Ovary (tissue), 9 donors: Measurements from ENCODE around the gene TRIM50. TPM values are rescaled to one million over a fixed set of nuclear protein-coding genes. Genes with fewer than 3 reads are reported as not detected.
"Not testable (repeated sequence)": the region's sequence is repeated elsewhere in the genome, so short reads cannot be mapped to it uniquely, and the experiment has no call there.

Source experiments
- DNase-seq, 5 donors: peaks; one replicate each; pipeline ENCODE4 v3.0.0-alpha.2; 2019 to 2020
- H3K27ac ChIP-seq, 2 donors: fragments of 200-600 bp; one replicate each; pipeline versions ENCODE4 v1.5.1 to v1.8.0; 2019 to 2022
- H3K27me3 ChIP-seq: fragments of 200-600 bp; one replicate; pipeline ENCODE4 v1.8.0; 2022
- H3K36me3 ChIP-seq: fragments of 200-600 bp; sonication (generic); one replicate; pipeline ENCODE4 v1.5.1; 2019
- H3K4me1 ChIP-seq: one replicate; pipeline ENCODE4 v1.8.1; 2013; ENCODE audit warnings: mild to moderate bottlenecking, moderate library complexity; ENCODE audit not compliant: insufficient read depth
- H3K4me3 ChIP-seq: fragments of 200-600 bp; sonication (generic); one replicate; pipeline ENCODE4 v1.5.1; 2017
- H3K9me3 ChIP-seq, 2 donors: fragments of 200-600 bp in 1 of 2; sonication (generic) in 1 of 2; one replicate each; pipeline versions ENCODE4 v1.5.1 to v1.8.1; 2013 to 2019; ENCODE audit warnings: mild to moderate bottlenecking in 1 of 2, moderate library complexity in 1 of 2
- EP300 ChIP-seq: sonication (generic); formaldehyde crosslinking; IDR thresholded peaks from one replicate; pipeline ENCODE4 v1.6.1; 2017; ENCODE audit warnings: antibody characterized with exemption
- POLR2A ChIP-seq: fragments of 450-650 bp; IDR thresholded peaks from one replicate; pipeline ENCODE4 v1.6.1; 2017; ENCODE audit warnings: antibody characterized with exemption, mild to moderate bottlenecking, moderate library complexity
- WGBS, 3 donors: extraction: QIAGEN DNeasy Blood & Tissue Kit in 1 of 3; methylation state at CpG; one replicate each; pipeline versions ENCODE4 v1.1.5 to v1.1.7; 2013 to 2017; 5-methylcytosine and 5-hydroxymethylcytosine counted together
- intact Hi-C, 4 donors: fragments of 100-400 bp; cut with DNase I; formaldehyde crosslinking; loops; one replicate each; pipeline versions ENCODE4 v1.11.0 to v1.15.1; 2022 to 2023
- polyA plus RNA-seq, 2 donors: library from polyadenylated mRNA; stranded (reverse); fragments of 200-250 nt in 1 of 2; fragments of 350-450 nt in 1 of 2; fragmentation: Illumina TruSeq in 1 of 2; extraction: RNeasy Lipid Tissue Mini Kit (QIAGEN cat#74804) in 1 of 2; gene quantifications; one replicate each; pipeline ENCODE4 v1.2.3, GENCODE V29; 2013 to 2014
- total RNA-seq, 7 donors: library from RNA; depleted of rRNA in 2 of 7; stranded (reverse); fragments of >200 nt in 2 of 7; fragmentation: NEBNext Ultra II Directional in 3 of 7; extraction: Animal tissue kit (Norgen Biotek cat#: 25700) in 3 of 7; gene quantifications; one replicate each; pipeline versions ENCODE4 v1.1.0 to v1.2.4, GENCODE V29; 2016 to 2023
- TF ChIP-seq, protein P1 (sequence below), 3 donors: fragments of 450-650 bp in 2 of 3; fragments of 200-600 bp in 1 of 3; IDR thresholded peaks; one replicate each; pipeline versions ENCODE4 v1.5.1 to v1.8.0; 2016 to 2022; ENCODE audit warnings: antibody characterized with exemption in 3 of 3, mild to moderate bottlenecking in 1 of 3
- donor health status: DM: no; HTN: no; CAD: no; lungs with moderate emphysema.
- donor health status: DM: no; HTN: no; CAD: no.
- donor health status: Bipolar disorder and iron deficiency.
- donor health status: DM: yes; HTN: yes; CAD: no.
- donor health status: DM: no; HTN: no; CAD: no.
- donor health status: DM: yes; HTN: yes; CAD: no.

Gene TRIM50
- total and polyA plus RNA-seq, 9 donors, result 0.08 to 0.34 (median 0.25) TPM; not detected in 3

DNA sequence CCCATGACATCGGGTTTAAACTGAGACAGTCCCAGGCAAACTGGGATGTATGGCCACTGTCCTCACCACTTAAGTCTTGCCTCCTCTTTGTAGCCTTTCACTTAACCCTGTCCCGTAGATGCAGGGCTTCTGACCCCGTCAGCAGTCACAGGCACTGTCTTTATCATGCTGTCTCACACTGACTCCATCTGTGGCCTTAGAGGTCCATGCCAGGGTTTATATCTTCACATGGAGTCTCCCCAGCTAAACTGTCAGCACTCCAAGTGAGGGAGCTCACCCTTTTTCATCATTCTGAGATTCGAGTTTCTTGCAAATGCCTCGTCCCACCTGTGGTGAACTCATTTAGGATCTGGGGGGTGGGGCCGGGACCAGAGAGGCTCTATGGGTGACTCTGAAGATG lies 2.9 kb upstream of the TRIM50 start:
- no peaks in the 10 kb centered on the region for H3K4me1 ChIP-seq
- H3K9me3 ChIP-seq, result no peaks in the 10 kb centered on the region
- H3K27me3 ChIP-seq, result no peaks in the 10 kb centered on the region
- DNase-seq, result no peak
- intact Hi-C loops, result no loop called here
- H3K36me3 ChIP-seq, result no peaks in the 10 kb centered on the region
- H3K27ac ChIP-seq, result no peak overlapping the region
- WGBS, 3 donors, result 52 to 64% (median 61%) methylated on average over 6 of the region's 6 CpGs
- no peak overlapping the region for H3K4me3 ChIP-seq
- TF ChIP-seq, protein P1, sequence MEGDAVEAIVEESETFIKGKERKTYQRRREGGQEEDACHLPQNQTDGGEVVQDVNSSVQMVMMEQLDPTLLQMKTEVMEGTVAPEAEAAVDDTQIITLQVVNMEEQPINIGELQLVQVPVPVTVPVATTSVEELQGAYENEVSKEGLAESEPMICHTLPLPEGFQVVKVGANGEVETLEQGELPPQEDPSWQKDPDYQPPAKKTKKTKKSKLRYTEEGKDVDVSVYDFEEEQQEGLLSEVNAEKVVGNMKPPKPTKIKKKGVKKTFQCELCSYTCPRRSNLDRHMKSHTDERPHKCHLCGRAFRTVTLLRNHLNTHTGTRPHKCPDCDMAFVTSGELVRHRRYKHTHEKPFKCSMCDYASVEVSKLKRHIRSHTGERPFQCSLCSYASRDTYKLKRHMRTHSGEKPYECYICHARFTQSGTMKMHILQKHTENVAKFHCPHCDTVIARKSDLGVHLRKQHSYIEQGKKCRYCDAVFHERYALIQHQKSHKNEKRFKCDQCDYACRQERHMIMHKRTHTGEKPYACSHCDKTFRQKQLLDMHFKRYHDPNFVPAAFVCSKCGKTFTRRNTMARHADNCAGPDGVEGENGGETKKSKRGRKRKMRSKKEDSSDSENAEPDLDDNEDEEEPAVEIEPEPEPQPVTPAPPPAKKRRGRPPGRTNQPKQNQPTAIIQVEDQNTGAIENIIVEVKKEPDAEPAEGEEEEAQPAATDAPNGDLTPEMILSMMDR (IDR thresholded peaks at IDR 0.05), result no peak
- TF ChIP-seq EP300, result no peak
- TF ChIP-seq POLR2A, result no peak

DNA sequence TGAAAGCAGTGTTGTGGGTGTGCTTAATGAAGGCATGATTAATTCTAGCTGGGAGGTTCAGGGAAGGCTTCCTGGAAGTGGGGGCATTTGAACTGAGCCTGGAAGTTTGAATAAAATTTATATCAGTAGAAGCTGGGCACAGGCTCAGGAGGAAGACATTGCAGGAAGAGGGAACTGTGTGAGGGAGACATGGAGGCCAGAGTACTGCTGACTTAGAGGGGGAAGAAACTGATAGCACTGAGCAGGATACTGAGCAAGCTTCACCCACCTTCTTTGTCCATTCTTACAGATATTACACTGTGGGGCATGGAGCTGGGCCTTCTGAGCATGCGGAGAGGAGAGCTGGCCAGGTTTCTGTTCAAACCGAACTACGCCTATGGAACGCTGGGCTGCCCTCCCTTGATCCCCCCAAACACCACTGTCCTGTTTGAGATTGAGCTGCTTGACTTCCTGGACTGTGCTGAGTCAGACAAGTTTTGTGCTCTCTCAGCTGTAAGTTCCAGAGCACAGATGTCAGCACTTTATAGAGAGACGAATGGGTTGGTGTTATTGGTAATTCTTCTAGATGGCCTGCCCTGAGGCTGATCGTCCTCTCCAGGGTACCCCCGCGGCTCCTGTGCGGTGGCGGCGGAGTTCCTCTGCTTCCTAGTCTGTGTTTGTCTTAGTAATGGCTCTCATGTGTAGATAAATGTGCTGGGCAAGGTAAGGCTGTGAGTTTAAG lies 2.1 kb upstream of the TRIM50 start:
- no peaks in the 10 kb centered on the region for H3K36me3 ChIP-seq
- no peak overlapping the region for H3K27ac ChIP-seq
- H3K27me3 ChIP-seq, result no peaks in the 10 kb centered on the region
- DNase-seq, result no peak
- H3K9me3 ChIP-seq, result no peaks in the 10 kb centered on the region
- 41 to 59% (median 54%) methylated on average over 11 of the region's 11 CpGs for WGBS, 3 donors
- intact Hi-C loops, result no loop called here
- H3K4me1 ChIP-seq, result no peaks in the 10 kb centered on the region
- no peak overlapping the region for H3K4me3 ChIP-seq
- TF ChIP-seq, protein P1 (IDR thresholded peaks at IDR 0.05), result no peak
- TF ChIP-seq EP300 (no peak), POLR2A (no peak)

DNA sequence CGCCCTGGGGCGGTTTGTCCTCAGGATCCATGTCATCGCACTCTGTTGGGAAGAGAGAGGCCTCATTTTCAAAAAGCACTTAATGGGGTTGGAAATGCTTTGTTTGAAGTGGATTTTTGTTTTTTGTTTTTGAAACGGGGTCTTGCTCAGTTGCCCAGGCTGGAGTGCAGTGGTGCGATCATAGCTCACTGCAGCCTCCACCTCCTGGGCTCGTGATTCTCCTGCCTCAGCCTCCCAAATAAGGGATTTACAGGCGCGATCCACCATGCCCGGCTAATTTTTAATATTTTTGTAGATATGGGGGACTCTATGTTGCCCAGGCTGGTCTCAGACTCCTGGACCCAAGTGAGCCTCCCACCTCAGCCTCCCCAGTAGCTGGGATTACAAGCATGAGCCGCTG lies 814 bp upstream of the TRIM50 start:
- Histone ChIP-seq H3K4me3 (no peak overlapping the region), H3K27me3 (no peaks in the 10 kb centered on the region), H3K36me3 (no peaks in the 10 kb centered on the region), H3K27ac (no peak overlapping the region), H3K9me3 (no peaks in the 10 kb centered on the region), H3K4me1 (no peaks in the 10 kb centered on the region)
- no peak for DNase-seq
- WGBS, 3 donors, result 94 to 96% (median 95%) methylated on average over 10 of the region's 10 CpGs
- TF ChIP-seq POLR2A (no peak), EP300 (no peak)
- TF ChIP-seq, protein P1 (IDR thresholded peaks at IDR 0.05), result no peak
- intact Hi-C loops, result no loop called here

DNA sequence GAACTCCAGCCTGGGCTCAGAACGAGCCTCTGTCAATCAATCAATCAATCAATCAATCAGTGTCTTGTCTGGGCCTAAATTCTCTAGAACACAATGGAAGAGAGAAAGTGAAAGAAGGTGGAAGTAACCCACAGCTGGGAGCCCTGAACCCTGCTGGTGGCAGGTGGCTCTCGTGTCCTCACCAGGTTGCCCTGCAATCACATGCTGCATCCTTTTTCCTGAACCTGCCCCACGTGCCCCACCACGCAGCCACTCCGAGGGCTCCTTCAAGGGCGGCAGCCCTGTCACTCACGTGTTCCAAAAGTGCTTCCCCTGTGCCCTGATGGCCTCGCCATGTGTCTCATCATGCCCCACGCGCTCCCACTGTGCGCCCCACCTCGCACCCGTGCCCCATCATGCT lies 433 bp downstream of the TRIM50 start:
- H3K27ac ChIP-seq, H3K4me1 ChIP-seq, H3K9me3 ChIP-seq, H3K36me3 ChIP-seq, H3K27me3 ChIP-seq, DNase-seq, H3K4me3 ChIP-seq, intact Hi-C loops: not testable (repeated sequence)
- 78 to 89% (median 83%) methylated on average over 10 to 11 of the region's 13 CpGs for WGBS, 3 donors

GRCh38 chr7:73325424-73325823 lies 2.5 kb downstream of the TRIM50 start:
- H3K27me3 ChIP-seq, H3K4me3 ChIP-seq, intact Hi-C loops, H3K36me3 ChIP-seq, H3K9me3 ChIP-seq, H3K27ac ChIP-seq, H3K4me1 ChIP-seq, DNase-seq: not testable (repeated sequence)
- WGBS, 3 donors, result 86 to 90% (median 88%) methylated on average over 5 to 6 of the region's 6 CpGs

DNA sequence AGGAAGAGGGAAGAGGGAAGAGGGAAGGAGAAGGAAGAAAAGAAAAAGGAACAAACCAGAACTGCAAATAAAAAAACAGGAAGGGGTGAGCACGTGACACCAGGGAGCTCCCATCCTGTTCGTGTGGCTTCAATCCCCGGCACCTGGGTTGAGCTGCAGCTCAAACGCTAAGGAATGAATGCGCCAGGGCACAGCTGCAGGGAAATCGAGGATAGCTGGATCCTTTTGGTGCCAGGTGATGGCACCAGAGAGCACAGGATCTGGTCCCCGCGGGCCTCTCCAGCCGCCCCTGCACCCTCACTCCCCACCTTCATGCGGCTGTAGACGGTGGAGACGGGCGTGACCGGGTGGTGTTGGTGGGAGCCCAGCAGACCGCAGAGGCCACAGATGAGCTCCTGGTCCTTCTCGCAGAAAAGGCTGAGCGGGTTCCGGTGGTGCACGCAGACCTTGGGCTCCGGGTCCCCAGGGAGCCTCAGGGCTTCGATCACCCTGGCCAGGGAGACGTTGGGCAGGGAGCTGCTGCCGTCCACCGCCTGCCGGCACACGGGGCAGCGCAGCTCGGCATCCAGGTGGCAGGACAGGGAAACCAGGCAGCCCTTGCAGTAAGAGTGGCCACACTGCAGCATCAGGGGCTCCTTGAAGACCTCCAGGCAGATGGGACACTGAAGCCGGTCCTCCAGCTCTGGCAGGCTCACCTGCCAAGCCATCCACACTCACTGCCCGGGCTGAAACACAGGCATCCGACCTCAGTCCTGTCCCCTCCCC lies 3.6 kb downstream of the TRIM50 start:
- H3K4me3 ChIP-seq, intact Hi-C loops, H3K4me1 ChIP-seq, H3K36me3 ChIP-seq, H3K9me3 ChIP-seq, H3K27me3 ChIP-seq, H3K27ac ChIP-seq: not testable (repeated sequence)
- 10 to 17% (median 10%) methylated on average over 16 to 31 of the region's 31 CpGs for WGBS, 3 donors
- peak in 3 of 5 donors; percentile 26 to 49 (median 37) for DNase-seq

DNA sequence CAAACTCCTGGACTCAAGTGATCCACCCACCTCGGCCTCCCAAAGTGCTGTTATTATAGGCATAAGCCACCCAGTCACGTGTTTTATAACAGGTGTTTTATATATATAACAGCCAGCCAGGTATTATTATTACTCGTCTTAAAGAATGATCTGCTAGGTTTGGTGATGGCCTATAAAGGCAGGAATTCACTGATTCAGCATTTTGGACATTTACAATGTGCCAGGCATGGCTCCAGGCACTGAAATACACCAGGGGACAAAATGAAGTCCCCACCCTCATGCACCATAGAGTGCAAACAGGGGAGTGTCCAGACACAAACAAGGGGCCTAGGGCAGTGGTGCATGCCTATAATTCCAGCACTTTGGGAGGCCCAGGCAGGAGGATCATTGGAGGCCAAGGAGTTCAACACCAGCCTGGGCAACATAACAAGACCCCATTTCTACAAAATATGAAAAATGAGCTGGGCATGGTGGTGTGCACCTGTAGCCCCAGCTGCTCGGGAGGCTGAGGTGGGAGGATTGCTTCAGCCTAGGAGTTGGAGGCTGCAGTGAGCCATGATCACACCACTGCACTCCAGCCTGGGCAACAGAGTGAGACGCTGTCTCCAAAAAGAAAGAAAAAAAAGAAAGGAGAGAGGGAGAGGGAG lies 4.3 kb downstream of the TRIM50 start:
- intact Hi-C loops, H3K4me1 ChIP-seq, H3K4me3 ChIP-seq, H3K27ac ChIP-seq, H3K9me3 ChIP-seq, H3K36me3 ChIP-seq, DNase-seq, H3K27me3 ChIP-seq: not testable (repeated sequence)
- WGBS, 3 donors, result 64 to 75% (median 68%) methylated on average over 5 of the region's 5 CpGs

DNA sequence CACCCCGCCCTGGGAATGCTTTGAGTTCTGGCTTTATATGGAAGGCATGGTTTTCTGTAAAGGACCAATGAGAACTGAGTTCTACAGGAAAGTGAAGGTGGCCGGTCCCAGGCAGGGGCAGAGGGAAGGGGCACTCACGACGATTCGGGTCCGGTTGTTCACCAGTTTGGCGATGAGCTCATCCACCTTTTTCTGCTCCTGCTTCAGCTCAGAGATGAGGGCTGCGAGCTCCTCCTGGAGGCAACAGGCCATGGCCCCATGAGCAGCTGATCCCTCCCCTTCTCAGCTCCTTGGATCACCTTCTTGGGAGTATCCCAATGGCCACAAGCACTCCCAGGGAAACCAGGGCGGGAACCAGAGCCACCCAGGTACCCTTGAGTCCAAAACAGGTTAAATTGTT lies 7.9 kb downstream of the TRIM50 start:
- intact Hi-C loops, H3K4me1 ChIP-seq, H3K9me3 ChIP-seq, H3K27ac ChIP-seq, H3K36me3 ChIP-seq, H3K4me3 ChIP-seq, H3K27me3 ChIP-seq, DNase-seq: not testable (repeated sequence)
- WGBS, 3 donors, result 52 to 73% (median 62%) methylated on average over 9 of the region's 9 CpGs
